Smooth muscle cell (in vitro differentiated cells): ENCODE data around the gene KLHL26. TPM values are rescaled to one million over a fixed set of nuclear protein-coding genes. Genes with fewer than 3 reads are reported as not detected.
A peak's percentile ranks its signal among the peaks of the same experiment; 100 is the strongest.

Experiments used
- DNase-seq: peaks from one replicate; lab custom pipeline; 2025; ENCODE audit not compliant: unreplicated experiment; lab: John Stamatoyannopoulos, UW
- H2AFZ ChIP-seq: fragments of 200-600 bp; sonication (generic); 2 replicates; pipeline ENCODE4 v1.6.0; 2016; ENCODE audit warnings: antibody characterized with exemption, low read depth, mild to moderate bottlenecking
- H3F3A ChIP-seq: fragments of 200-600 bp; sonication (generic); 2 replicates; pipeline ENCODE4 v1.6.0; 2017; ENCODE audit warnings: antibody characterized with exemption, low read depth
- H3K27ac ChIP-seq: fragments of 200-600 bp; sonication (generic); 2 replicates; pipeline ENCODE4 v1.5.1; 2016; ENCODE audit warnings: low read depth, mild to moderate bottlenecking
- H3K27me3 ChIP-seq: fragments of 200-600 bp; sonication (generic); 2 replicates; pipeline ENCODE4 v1.6.1; 2016; ENCODE audit warnings: low read depth, mild to moderate bottlenecking
- H3K36me3 ChIP-seq: fragments of 200-600 bp; sonication (generic); 2 replicates; pipeline ENCODE4 v1.5.1; 2016; ENCODE audit warnings: low read depth
- H3K4me1 ChIP-seq: fragments of 200-600 bp; sonication (generic); 2 replicates; pipeline ENCODE4 v1.5.1; 2016; ENCODE audit warnings: low read depth
- H3K4me2 ChIP-seq: fragments of 200-600 bp; sonication (generic); 2 replicates; pipeline ENCODE4 v1.6.0; 2016; ENCODE audit warnings: mild to moderate bottlenecking
- H3K4me3 ChIP-seq: fragments of 200-600 bp; sonication (generic); 2 replicates; pipeline ENCODE4 v1.5.1; 2016; ENCODE audit warnings: mild to moderate bottlenecking
- H3K79me2 ChIP-seq: fragments of 200-600 bp; sonication (generic); 2 replicates; pipeline ENCODE4 v1.6.0; 2016; ENCODE audit warnings: low read depth, mild to moderate bottlenecking
- H3K9ac ChIP-seq: fragments of 200-600 bp; sonication (generic); 2 replicates; pipeline ENCODE4 v1.6.0; 2016; ENCODE audit warnings: low read depth
- H3K9me3 ChIP-seq: fragments of 200-600 bp; sonication (generic); replicated peaks from 2 replicates; pipeline ENCODE4 v1.5.1; 2016; ENCODE audit warnings: low read depth
- H4K20me1 ChIP-seq: fragments of 200-600 bp; sonication (generic); 2 replicates; pipeline ENCODE4 v1.6.0; 2016; ENCODE audit warnings: low read depth
- CTCF ChIP-seq: fragments of 200-600 bp; sonication (generic); IDR thresholded peaks from 2 replicates; pipeline ENCODE4 v1.5.1; 2017; ENCODE audit warnings: borderline replicate concordance, mild to moderate bottlenecking, antibody characterized with exemption; ENCODE audit not compliant: insufficient read depth, poor library complexity, severe bottlenecking
- WGBS: methylation state at CpG from one replicate; pipeline ENCODE4 v1.1.7; 2016; ENCODE audit warnings: low lambda C conversion rate; 5-methylcytosine and 5-hydroxymethylcytosine counted together
- polyA plus RNA-seq: library from polyadenylated mRNA; unstranded; fragments of >200 nt; fragmentation: Nextera tagmentation; extraction: Ambion mirVana; gene quantifications from 2 replicates; pipeline ENCODE4 v1.2.1, GENCODE V29; 2016
- total RNA-seq: library from RNA; depleted of rRNA; stranded (reverse); fragments of >200 nt; gene quantifications from 2 replicates; pipeline ENCODE4 v1.2.3, GENCODE V29; 2014

Gene KLHL26
- total and polyA plus RNA-seq, 2 experiments from 2014 or later = 3.9 to 7.6 TPM

- Histone ChIP-seq H3K9ac (no peak overlapping the region), H3K9me3 (no peaks in the 10 kb centered on the region), H3K36me3 (no peaks in the 10 kb centered on the region), H3K79me2 (no peaks in the 10 kb centered on the region), H3F3A (no peaks in the 10 kb centered on the region), H4K20me1 (peaks cover 7% of the 10 kb centered on the region), H3K27ac (no peak overlapping the region), H3K27me3 (no peaks in the 10 kb centered on the region), H2AFZ (no peak overlapping the region), H3K4me3 (no peak overlapping the region), H3K4me2 (peak overlapping the region; percentile 61), H3K4me1 (no peaks in the 10 kb centered on the region)
- no peak for DNase-seq
- TF ChIP-seq CTCF = no peak
- WGBS = 97% methylated on average over 47 of the region's 58 CpGs
Observed at GRCh38 chr19:18668744-18669523, 32.1 kb downstream of the KLHL26 start.

GRCh38 chr19:18669524-18669817 lies 32.6 kb downstream of the KLHL26 start:
- Histone ChIP-seq H3F3A (no peaks in the 10 kb centered on the region), H3K27ac (no peak overlapping the region), H2AFZ (no peak overlapping the region), H3K36me3 (no peaks in the 10 kb centered on the region), H3K27me3 (no peaks in the 10 kb centered on the region), H3K4me3 (no peak overlapping the region), H3K9ac (no peak overlapping the region), H3K4me2 (peak overlapping the region; percentile 61), H4K20me1 (peaks cover 7% of the 10 kb centered on the region), H3K9me3 (no peaks in the 10 kb centered on the region), H3K79me2 (no peaks in the 10 kb centered on the region), H3K4me1 (no peaks in the 10 kb centered on the region)
- no peak for DNase-seq
- 50% methylated on average over 12 of the region's 12 CpGs for WGBS
- TF ChIP-seq CTCF = no peak

- Histone ChIP-seq H3K9ac (no peak overlapping the region), H3K4me3 (no peak overlapping the region), H3K27ac (no peak overlapping the region), H3K4me1 (no peaks in the 10 kb centered on the region), H3K27me3 (no peaks in the 10 kb centered on the region), H3K4me2 (peak overlapping the region; percentile 61), H3K79me2 (no peaks in the 10 kb centered on the region), H3K9me3 (no peaks in the 10 kb centered on the region), H3F3A (no peaks in the 10 kb centered on the region), H3K36me3 (no peaks in the 10 kb centered on the region), H4K20me1 (peaks cover 7% of the 10 kb centered on the region), H2AFZ (no peak overlapping the region)
- no peak for DNase-seq
- 82% methylated on average over 11 of the region's 11 CpGs for WGBS
- no peak for TF ChIP-seq CTCF
Observed at GRCh38 chr19:18669883-18670282, 33.1 kb downstream of the KLHL26 start.

GRCh38 chr19:18670312-18670711 lies 33.5 kb downstream of the KLHL26 start:
- H3K4me1 ChIP-seq = no peaks in the 10 kb centered on the region
- no peak overlapping the region for H3K4me3 ChIP-seq
- H3K36me3 ChIP-seq = no peaks in the 10 kb centered on the region
- 91% methylated on average over 13 of the region's 13 CpGs for WGBS
- no peak for TF ChIP-seq CTCF
- H3K27ac ChIP-seq = no peak overlapping the region
- no peak overlapping the region for H2AFZ ChIP-seq
- no peak overlapping the region for H3K9ac ChIP-seq
- peaks cover 7% of the 10 kb centered on the region for H4K20me1 ChIP-seq
- H3F3A ChIP-seq = no peaks in the 10 kb centered on the region
- H3K27me3 ChIP-seq = no peaks in the 10 kb centered on the region
- H3K79me2 ChIP-seq = no peaks in the 10 kb centered on the region
- no peak for DNase-seq
- H3K9me3 ChIP-seq = no peaks in the 10 kb centered on the region
- H3K4me2 ChIP-seq = no peak overlapping the region
